Measurements from ENCODE around the gene ELN.
A peak's percentile ranks its signal among the peaks of the same experiment; 100 is the strongest.
"Not testable (repeated sequence)": the region's sequence is repeated elsewhere in the genome, so short reads cannot be mapped to it uniquely, and the experiment has no call there.

ELN gene

GRCh38 chr7:74040791-74041520, 13.0 kb downstream of the ELN start:
- no peak overlapping the region for H3K4me3 ChIP-seq (ENCODE audit: low read depth, low read length)
- TF ChIP-seq, protein P1, sequence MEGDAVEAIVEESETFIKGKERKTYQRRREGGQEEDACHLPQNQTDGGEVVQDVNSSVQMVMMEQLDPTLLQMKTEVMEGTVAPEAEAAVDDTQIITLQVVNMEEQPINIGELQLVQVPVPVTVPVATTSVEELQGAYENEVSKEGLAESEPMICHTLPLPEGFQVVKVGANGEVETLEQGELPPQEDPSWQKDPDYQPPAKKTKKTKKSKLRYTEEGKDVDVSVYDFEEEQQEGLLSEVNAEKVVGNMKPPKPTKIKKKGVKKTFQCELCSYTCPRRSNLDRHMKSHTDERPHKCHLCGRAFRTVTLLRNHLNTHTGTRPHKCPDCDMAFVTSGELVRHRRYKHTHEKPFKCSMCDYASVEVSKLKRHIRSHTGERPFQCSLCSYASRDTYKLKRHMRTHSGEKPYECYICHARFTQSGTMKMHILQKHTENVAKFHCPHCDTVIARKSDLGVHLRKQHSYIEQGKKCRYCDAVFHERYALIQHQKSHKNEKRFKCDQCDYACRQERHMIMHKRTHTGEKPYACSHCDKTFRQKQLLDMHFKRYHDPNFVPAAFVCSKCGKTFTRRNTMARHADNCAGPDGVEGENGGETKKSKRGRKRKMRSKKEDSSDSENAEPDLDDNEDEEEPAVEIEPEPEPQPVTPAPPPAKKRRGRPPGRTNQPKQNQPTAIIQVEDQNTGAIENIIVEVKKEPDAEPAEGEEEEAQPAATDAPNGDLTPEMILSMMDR (conservative IDR thresholded peaks at IDR 0.05; ENCODE audit: low read depth, low read length) = no peak
- no peak for DNase-seq (ENCODE audit: low read depth)

DNA sequence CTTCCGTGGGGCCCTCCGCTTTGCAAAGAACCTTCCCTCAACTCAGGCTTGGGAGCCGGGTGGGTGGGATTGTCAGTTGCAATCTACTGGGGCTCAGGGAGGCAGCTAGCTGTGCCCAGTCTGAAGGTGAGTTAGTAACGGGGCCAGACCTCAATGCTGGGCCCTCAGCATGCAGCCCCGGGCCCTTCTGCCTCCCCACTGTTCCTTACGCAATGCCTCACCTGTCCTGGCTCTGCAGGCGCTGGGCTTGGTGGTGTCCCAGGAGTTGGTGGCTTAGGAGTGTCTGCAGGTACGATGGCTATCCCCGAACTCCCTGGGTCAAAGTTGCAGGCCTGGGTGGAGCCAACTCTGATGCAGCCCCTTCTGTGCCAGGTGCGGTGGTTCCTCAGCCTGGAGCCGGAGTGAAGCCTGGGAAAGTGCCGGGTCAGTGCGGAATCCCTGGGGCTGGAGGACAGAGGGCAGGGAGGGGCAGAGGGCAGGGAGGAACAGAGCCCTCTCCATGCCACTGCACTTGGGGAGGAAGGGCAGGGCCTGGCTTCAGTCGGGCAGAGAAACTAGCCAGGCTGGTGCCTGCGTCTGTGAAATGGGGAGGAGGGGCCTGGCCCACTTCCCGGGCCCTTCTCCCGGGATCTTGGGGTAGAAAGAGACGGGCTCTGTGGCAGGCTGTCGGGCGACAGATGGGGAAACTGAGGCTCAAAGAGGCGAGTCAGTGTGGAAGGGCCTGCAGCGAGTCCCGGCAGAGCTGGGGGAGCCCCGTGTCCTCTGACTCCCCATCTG, 15.0 kb downstream of the ELN start:
- DNase-seq (ENCODE audit: low read depth) = no peak
- H3K4me3 ChIP-seq (ENCODE audit: low read depth, low read length) = no peak overlapping the region
- TF ChIP-seq, protein P1 (conservative IDR thresholded peaks at IDR 0.05; ENCODE audit: low read depth, low read length) = no peak

- no peak overlapping the region for H3K4me3 ChIP-seq (ENCODE audit: low read depth, low read length)
- TF ChIP-seq, protein P1 (conservative IDR thresholded peaks at IDR 0.05; ENCODE audit: low read depth, low read length) = no peak
- peak; percentile 68 for DNase-seq (ENCODE audit: low read depth)
Measured at GRCh38 chr7:74043523-74043951, 15.6 kb downstream of the ELN start.

GRCh38 chr7:74044366-74045350, 16.7 kb downstream of the ELN start:
- no peak overlapping the region for H3K4me3 ChIP-seq (ENCODE audit: low read depth, low read length)
- TF ChIP-seq, protein P1 (conservative IDR thresholded peaks at IDR 0.05; ENCODE audit: low read depth, low read length) = no peak
- DNase-seq (ENCODE audit: low read depth) = no peak

GRCh38 chr7:74046581-74046980, 18.6 kb downstream of the ELN start:
- not testable (repeated sequence) for DNase-seq (ENCODE audit: low read depth); H3K4me3 ChIP-seq (ENCODE audit: low read depth, low read length)

DNA sequence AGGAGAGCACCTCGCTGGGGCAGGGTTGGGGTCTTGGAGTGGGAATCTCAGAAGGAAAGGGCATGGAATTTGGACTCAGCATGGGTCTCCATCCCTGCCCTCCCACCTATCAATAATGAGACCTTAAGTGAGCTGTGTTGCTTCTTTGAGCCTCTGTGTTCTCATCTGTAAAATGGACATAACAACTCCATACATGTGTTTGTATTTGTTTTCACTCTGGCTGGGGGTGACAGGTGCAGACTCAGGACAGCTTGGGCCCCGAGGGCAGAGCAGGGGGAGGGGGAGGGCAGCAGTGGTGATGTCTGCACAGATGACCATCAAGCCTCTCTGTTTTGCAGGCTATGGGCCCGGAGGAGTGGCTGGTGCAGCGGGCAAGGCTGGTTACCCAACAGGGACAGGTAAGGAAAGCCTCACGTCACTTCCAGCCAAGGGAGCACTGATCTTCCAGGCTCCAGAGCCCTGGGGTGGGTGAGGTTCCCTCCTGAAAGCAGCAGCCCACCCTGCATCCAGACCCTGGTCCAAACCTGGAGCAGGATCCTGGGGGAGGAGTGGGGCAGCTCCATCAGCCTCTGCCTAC, 19.9 kb downstream of the ELN start:
- no peak for DNase-seq (ENCODE audit: low read depth)
- no peak overlapping the region for H3K4me3 ChIP-seq (ENCODE audit: low read depth, low read length)
- TF ChIP-seq, protein P1 (conservative IDR thresholded peaks at IDR 0.05; ENCODE audit: low read depth, low read length) = no peak
